ENCODE results near the gene MAPKAP1. TPM values are rescaled to one million over a fixed set of nuclear protein-coding genes. Genes with fewer than 3 reads are reported as not detected.

Gene MAPKAP1
- total and polyA plus RNA-seq, 2 of the 13 experiments (the other 11 are each of a cell fraction or from before 2014, with no cell fraction given), result 45.0 to 64.3 TPM

DNA sequence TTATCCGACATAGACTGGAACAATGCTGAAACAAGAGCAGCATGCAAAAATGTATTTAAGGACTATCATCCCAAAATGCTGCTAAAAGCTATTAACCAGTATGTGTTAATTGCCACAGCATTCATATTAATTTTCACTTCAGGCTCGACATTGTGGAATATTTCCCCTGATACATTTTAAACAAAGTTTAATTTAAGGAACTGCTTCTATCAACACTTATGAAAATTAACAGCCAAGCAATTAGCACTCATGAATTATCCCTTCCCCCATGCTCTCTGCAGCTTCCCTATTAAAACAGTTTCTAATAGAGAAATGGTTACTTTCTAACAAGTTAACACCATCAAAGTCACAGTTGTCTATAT, 54.8 kb downstream of the MAPKAP1 start:
- Histone ChIP-seq H3K9me3 (ENCODE audit: low read length) (no peaks in the 10 kb centered on the region), H3K36me3 (replicated peaks in 1 of 2; ENCODE audit: control insufficient read depth in 1 of 2, insufficient read depth in 2 of 2, low read length in 2 of 2) (no peaks in the 10 kb centered on the region; a peak in 1 of 5 replicates), H3K9ac (ENCODE audit: insufficient read depth, low read depth, low read length) (no peak overlapping the region), H3K27ac (ENCODE audit: extremely low read length, insufficient read depth, low read length) (no peak overlapping the region), H3K27me3 (ENCODE audit: control insufficient read depth in 1 of 2, insufficient read depth in 2 of 2, low read length in 2 of 2) (no peaks in the 10 kb centered on the region), H3K4me2 (ENCODE audit: low read depth, low read length) (no peak overlapping the region), H3K4me1 (ENCODE audit: insufficient read depth, low read length) (0 out of 2 replicates have a peak, but pooled peaks cover 5% of the 10 kb centered on the region), H3K4me3 (replicated peaks in 1 of 3; ENCODE audit: insufficient read depth in 1 of 3, low read depth in 2 of 3, low read length in 3 of 3) (no peak overlapping the region), H2AFZ (ENCODE audit: low read length) (no peak overlapping the region), H3K79me2 (ENCODE audit: insufficient read depth, low read length) (no peaks in the 10 kb centered on the region), H4K20me1 (ENCODE audit: insufficient read depth, low read length) (no peaks in the 10 kb centered on the region)
- no peak for TF ChIP-seq ZSCAN31 (CRISPR knock-in tag; IDR thresholded peaks at IDR 0.05; ENCODE audit: low read depth)
- no peak for TF ChIP-seq GTF2F1 (IDR thresholded peaks at IDR 0.05; ENCODE audit: low read length)
- TF ChIP-seq, protein P1, sequence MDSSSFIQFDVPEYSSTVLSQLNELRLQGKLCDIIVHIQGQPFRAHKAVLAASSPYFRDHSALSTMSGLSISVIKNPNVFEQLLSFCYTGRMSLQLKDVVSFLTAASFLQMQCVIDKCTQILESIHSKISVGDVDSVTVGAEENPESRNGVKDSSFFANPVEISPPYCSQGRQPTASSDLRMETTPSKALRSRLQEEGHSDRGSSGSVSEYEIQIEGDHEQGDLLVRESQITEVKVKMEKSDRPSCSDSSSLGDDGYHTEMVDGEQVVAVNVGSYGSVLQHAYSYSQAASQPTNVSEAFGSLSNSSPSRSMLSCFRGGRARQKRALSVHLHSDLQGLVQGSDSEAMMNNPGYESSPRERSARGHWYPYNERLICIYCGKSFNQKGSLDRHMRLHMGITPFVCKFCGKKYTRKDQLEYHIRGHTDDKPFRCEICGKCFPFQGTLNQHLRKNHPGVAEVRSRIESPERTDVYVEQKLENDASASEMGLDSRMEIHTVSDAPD (CRISPR knock-in tag; IDR thresholded peaks at IDR 0.05), result no peak
- no peak for TF ChIP-seq ZNF10 (CRISPR knock-in tag; IDR thresholded peaks at IDR 0.05; ENCODE audit: borderline replicate concordance, low read depth)
- TF ChIP-seq PITX1 (CRISPR knock-in tag; IDR thresholded peaks at IDR 0.05), result no peak
- TF ChIP-seq ZNF773 (CRISPR knock-in tag; IDR thresholded peaks at IDR 0.05; ENCODE audit: borderline replicate concordance), result no peak
- no peak for TF ChIP-seq CAMTA2 (CRISPR knock-in tag; IDR thresholded peaks at IDR 0.05; ENCODE audit: borderline replicate concordance)
- no peak for TF ChIP-seq MTA3 (CRISPR knock-in tag; IDR thresholded peaks at IDR 0.05)
- no peak for TF ChIP-seq ZSCAN20 (CRISPR knock-in tag; IDR thresholded peaks at IDR 0.05; ENCODE audit: borderline replicate concordance)
- TF ChIP-seq, protein P2, sequence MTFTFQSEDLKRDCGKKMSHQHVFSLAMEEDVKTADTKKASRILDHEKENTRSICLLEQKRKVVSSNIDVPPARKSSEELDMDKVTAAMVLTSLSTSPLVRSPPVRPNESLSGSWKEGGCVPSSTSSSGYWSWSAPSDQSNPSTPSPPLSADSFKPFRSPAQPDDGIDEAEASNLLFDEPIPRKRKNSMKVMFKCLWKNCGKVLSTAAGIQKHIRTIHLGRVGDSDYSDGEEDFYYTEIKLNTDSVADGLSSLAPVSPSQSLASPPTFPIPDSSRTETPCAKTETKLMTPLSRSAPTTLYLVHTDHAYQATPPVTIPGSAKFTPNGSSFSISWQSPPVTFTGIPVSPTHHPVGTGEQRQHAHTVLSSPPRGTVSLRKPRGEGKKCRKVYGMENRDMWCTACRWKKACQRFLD (CRISPR knock-in tag; IDR thresholded peaks at IDR 0.05; ENCODE audit: borderline replicate concordance), result no peak
- TF ChIP-seq, protein P3, sequence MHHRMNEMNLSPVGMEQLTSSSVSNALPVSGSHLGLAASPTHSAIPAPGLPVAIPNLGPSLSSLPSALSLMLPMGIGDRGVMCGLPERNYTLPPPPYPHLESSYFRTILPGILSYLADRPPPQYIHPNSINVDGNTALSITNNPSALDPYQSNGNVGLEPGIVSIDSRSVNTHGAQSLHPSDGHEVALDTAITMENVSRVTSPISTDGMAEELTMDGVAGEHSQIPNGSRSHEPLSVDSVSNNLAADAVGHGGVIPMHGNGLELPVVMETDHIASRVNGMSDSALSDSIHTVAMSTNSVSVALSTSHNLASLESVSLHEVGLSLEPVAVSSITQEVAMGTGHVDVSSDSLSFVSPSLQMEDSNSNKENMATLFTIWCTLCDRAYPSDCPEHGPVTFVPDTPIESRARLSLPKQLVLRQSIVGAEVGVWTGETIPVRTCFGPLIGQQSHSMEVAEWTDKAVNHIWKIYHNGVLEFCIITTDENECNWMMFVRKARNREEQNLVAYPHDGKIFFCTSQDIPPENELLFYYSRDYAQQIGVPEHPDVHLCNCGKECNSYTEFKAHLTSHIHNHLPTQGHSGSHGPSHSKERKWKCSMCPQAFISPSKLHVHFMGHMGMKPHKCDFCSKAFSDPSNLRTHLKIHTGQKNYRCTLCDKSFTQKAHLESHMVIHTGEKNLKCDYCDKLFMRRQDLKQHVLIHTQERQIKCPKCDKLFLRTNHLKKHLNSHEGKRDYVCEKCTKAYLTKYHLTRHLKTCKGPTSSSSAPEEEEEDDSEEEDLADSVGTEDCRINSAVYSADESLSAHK (CRISPR knock-in tag; IDR thresholded peaks at IDR 0.05; ENCODE audit: borderline replicate concordance), result no peak
- TF ChIP-seq ZNF326 (CRISPR knock-in tag; IDR thresholded peaks at IDR 0.05; ENCODE audit: borderline replicate concordance), result no peak
- TF ChIP-seq, protein P4, sequence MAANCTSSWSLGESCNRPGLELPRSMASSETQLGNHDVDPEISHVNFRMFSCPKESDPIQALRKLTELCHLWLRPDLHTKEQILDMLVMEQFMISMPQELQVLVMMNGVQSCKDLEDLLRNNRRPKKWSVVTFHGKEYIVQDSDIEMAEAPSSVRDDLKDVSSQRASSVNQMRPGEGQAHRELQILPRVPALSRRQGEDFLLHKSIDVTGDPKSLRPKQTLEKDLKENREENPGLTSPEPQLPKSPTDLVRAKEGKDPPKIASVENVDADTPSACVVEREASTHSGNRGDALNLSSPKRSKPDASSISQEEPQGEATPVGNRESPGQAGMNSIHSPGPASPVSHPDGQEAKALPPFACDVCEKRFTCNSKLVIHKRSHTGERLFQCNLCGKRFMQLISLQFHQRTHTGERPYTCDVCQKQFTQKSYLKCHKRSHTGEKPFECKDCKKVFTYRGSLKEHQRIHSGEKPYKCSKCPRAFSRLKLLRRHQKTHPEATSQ (CRISPR knock-in tag; IDR thresholded peaks at IDR 0.05; ENCODE audit: borderline replicate concordance), result no peak
- no peak for TF ChIP-seq ZBTB38 (CRISPR knock-in tag; IDR thresholded peaks at IDR 0.05)
- TF ChIP-seq STAG1 (CRISPR knock-in tag; IDR thresholded peaks at IDR 0.05), result no peak
- TF ChIP-seq NFKBIZ (CRISPR knock-in tag; IDR thresholded peaks at IDR 0.05), result no peak
- no peak for TF ChIP-seq FOXA1 (IDR thresholded peaks at IDR 0.05)
- no peak for TF ChIP-seq FOXA1 (CRISPR knock-in tag; IDR thresholded peaks at IDR 0.05)
- POLR2A ChIA-PET, result no interaction called here
- WGBS (ENCODE audit: low lambda C conversion rate), result 98% methylated on average over 2 of the region's 2 CpGs
- CTCF ChIA-PET (ENCODE audit: low intra/inter-chr PET ratio, low total read pairs), result no interaction called here
- ATAC-seq (no peak), FAIRE-seq (no peak), DNase-seq (ENCODE audit: low spot score) (no peak)
- BruUV-seq (replicated peaks), result no TSS peak
- intact Hi-C loops (cut with micrococcal nuclease; ENCODE audit: unreplicated experiment) (loop anchor here (10.0 kb wide), 1 partner anchor 53 kb away; the partner anchor contains the start of gene MAPKAP1), in situ Hi-C loops (cut with HindIII; ENCODE audit: extremely low pct_ligation_motif_present, low pct_unique_long_range_greater_than_20kb) (no loop called here)

Data from HepG2 (cell line).